H9 (cell line): ENCODE data around the gene PARK7. TPM values are rescaled to one million over a fixed set of nuclear protein-coding genes. Genes with fewer than 3 reads are reported as not detected.

ENCODE experiments used
- DNase-seq: peaks from one replicate; pipeline ENCODE4 v3.0.0-alpha.2; 2017
- H2AFZ ChIP-seq: one replicate; pipeline ENCODE4 v1.6.1; 2013; ENCODE audit warnings: mild to moderate bottlenecking, low read length, control low read depth, moderate library complexity
- H2AK5ac ChIP-seq: 2 replicates; pipeline ENCODE4 v1.6.1; 2013; ENCODE audit warnings: low read length, control low read depth, mixed read lengths; ENCODE audit not compliant: insufficient read length
- H2BK120ac ChIP-seq: one replicate; pipeline ENCODE4 v1.6.1; 2013; ENCODE audit warnings: low read depth, mild to moderate bottlenecking, low read length, control low read depth, inconsistent platforms; ENCODE audit not compliant: poor library complexity, severe bottlenecking
- H2BK12ac ChIP-seq: 2 replicates; pipeline ENCODE4 v1.6.1; 2013; ENCODE audit warnings: low read length, control low read depth, mixed read lengths, low read depth; ENCODE audit not compliant: insufficient read length
- H2BK15ac ChIP-seq: 2 replicates; pipeline ENCODE4 v1.6.1; 2013; ENCODE audit warnings: low read depth, low read length, control low read depth
- H2BK20ac ChIP-seq: one replicate; pipeline ENCODE4 v1.6.1; 2013; ENCODE audit warnings: low read depth, mild to moderate bottlenecking, low read length, control low read depth, inconsistent platforms; ENCODE audit not compliant: poor library complexity, severe bottlenecking
- H2BK5ac ChIP-seq: 2 replicates; pipeline ENCODE4 v1.6.1; 2013; ENCODE audit warnings: low read length, control low read depth, mixed read lengths; ENCODE audit not compliant: insufficient read length
- H3K14ac ChIP-seq: 2 replicates; pipeline ENCODE4 v1.6.1; 2013; ENCODE audit warnings: low read length, control low read depth; ENCODE audit not compliant: insufficient read depth
- H3K18ac ChIP-seq: 2 replicates; pipeline ENCODE4 v1.6.1; 2013; ENCODE audit warnings: low read depth, mild to moderate bottlenecking, mixed read lengths, low read length, control low read depth; ENCODE audit not compliant: insufficient read length
- H3K23ac ChIP-seq: 2 replicates; pipeline ENCODE4 v1.6.1; 2013; ENCODE audit warnings: low read length, control low read depth, mixed read lengths, low read depth; ENCODE audit not compliant: insufficient read length
- H3K23me2 ChIP-seq: 2 replicates; pipeline ENCODE4 v1.6.1; 2013; ENCODE audit warnings: low read depth, mild to moderate bottlenecking, mixed read lengths, low read length, control low read depth; ENCODE audit not compliant: insufficient read length, poor library complexity, severe bottlenecking
- H3K27ac ChIP-seq: 2 replicates; pipeline ENCODE4 v1.5.1; 2013; ENCODE audit warnings: low read length, control low read depth, mixed read lengths, low read depth; ENCODE audit not compliant: insufficient read length
- H3K27me3 ChIP-seq: 2 replicates; pipeline ENCODE4 v1.6.1; 2013; ENCODE audit warnings: low read length, control low read depth, inconsistent platforms; ENCODE audit not compliant: insufficient read depth
- H3K4ac ChIP-seq: 2 replicates; pipeline ENCODE4 v1.6.1; 2013; ENCODE audit warnings: low read depth, mild to moderate bottlenecking, control low read depth, inconsistent platforms, low read length, moderate library complexity
- H3K4me1 ChIP-seq: 2 replicates; pipeline ENCODE4 v1.6.1; 2013; ENCODE audit warnings: low read length, control low read depth, inconsistent platforms; ENCODE audit not compliant: insufficient read depth
- H3K4me2 ChIP-seq: 2 replicates; pipeline ENCODE4 v1.6.1; 2013; ENCODE audit warnings: low read length, control low read depth, mixed read lengths; ENCODE audit not compliant: insufficient read length, insufficient read depth
- H3K56ac ChIP-seq: 2 replicates; pipeline ENCODE4 v1.6.1; 2013; ENCODE audit warnings: low read depth, mild to moderate bottlenecking, mixed read lengths, low read length, control low read depth; ENCODE audit not compliant: insufficient read length
- H3K79me1 ChIP-seq: 2 replicates; pipeline ENCODE4 v1.6.1; 2013; ENCODE audit warnings: low read depth, mild to moderate bottlenecking, moderate library complexity, low read length, control low read depth, inconsistent platforms; ENCODE audit not compliant: insufficient read depth, poor library complexity, severe bottlenecking
- H3K79me2 ChIP-seq: 2 replicates; pipeline ENCODE4 v1.6.1; 2013; ENCODE audit warnings: low read length, control low read depth, inconsistent platforms; ENCODE audit not compliant: insufficient read depth
- H3K9ac ChIP-seq: 2 replicates; pipeline ENCODE4 v1.6.1; 2013; ENCODE audit warnings: low read length, control low read depth, mixed read lengths; ENCODE audit not compliant: insufficient read length; ENCODE audit errors: extremely low read depth
- H3K9me3 ChIP-seq: one replicate; pipeline ENCODE4 v1.6.1; 2013; ENCODE audit warnings: low read depth, low read length, inconsistent platforms; ENCODE audit not compliant: control insufficient read depth
- H3T11ph ChIP-seq: one replicate; pipeline ENCODE4 v1.6.1; 2013; ENCODE audit warnings: mild to moderate bottlenecking, low read length, control low read depth, inconsistent platforms
- H4K20me1 ChIP-seq: one replicate; pipeline ENCODE4 v1.6.1; 2013; ENCODE audit not compliant: control insufficient read depth, insufficient read length, insufficient read depth
- H4K5ac ChIP-seq: 2 replicates; pipeline ENCODE4 v1.6.1; 2013; ENCODE audit warnings: low read depth, mild to moderate bottlenecking, mixed read lengths, low read length, control low read depth; ENCODE audit not compliant: insufficient read length
- H4K8ac ChIP-seq: replicated peaks from 2 replicates; pipeline ENCODE4 v1.6.1; 2013; ENCODE audit warnings: low read length, control low read depth, mixed read lengths, low read depth; ENCODE audit not compliant: insufficient read length
- H4K91ac ChIP-seq: 2 replicates; pipeline ENCODE4 v1.6.1; 2013; ENCODE audit warnings: low read depth, mild to moderate bottlenecking, moderate library complexity, mixed read lengths, low read length, control low read depth; ENCODE audit not compliant: insufficient read length
- H3K27ac Mint-ChIP-seq, 3 experiments: 2 replicates in 2 of 3; 3 replicates in 1 of 3; pipeline ENCODE4 v1.8.0; 2020 to 2021; ENCODE audit warnings: mixed read lengths in 3 of 3, mild to moderate bottlenecking in 1 of 3, moderate library complexity in 1 of 3
- H3K27me3 Mint-ChIP-seq: 2 replicates; pipeline ENCODE4 v1.8.0; 2021; ENCODE audit warnings: low read depth, mild to moderate bottlenecking, moderate library complexity, mixed read lengths
- H3K36me3 Mint-ChIP-seq, 3 experiments: 2 replicates in 2 of 3; 3 replicates in 1 of 3; pipeline ENCODE4 v1.8.0; 2020 to 2021; ENCODE audit warnings: low read depth in 3 of 3, mixed read lengths in 3 of 3; ENCODE audit not compliant: insufficient read depth in 1 of 3
- H3K4me1 Mint-ChIP-seq, 2 experiments: 2 replicates each; pipeline ENCODE4 v1.8.0; 2020; ENCODE audit warnings: mixed read lengths in 2 of 2
- H3K4me3 Mint-ChIP-seq, 2 experiments: 2 replicates in 1 of 2; 3 replicates in 1 of 2; pipeline ENCODE4 v1.8.0; 2020 to 2021; ENCODE audit warnings: mild to moderate bottlenecking in 2 of 2, mixed read lengths in 2 of 2, moderate library complexity in 1 of 2
- H3K9me3 Mint-ChIP-seq, 2 experiments: 2 replicates in 1 of 2; 3 replicates in 1 of 2; pipeline ENCODE4 v1.8.0; 2020; ENCODE audit warnings: mild to moderate bottlenecking in 2 of 2, mixed read lengths in 2 of 2, moderate library complexity in 1 of 2
- CTCF ChIP-seq: fragments of 200-600 bp; sonication (generic); conservative IDR thresholded peaks from 3 replicates; pipeline ENCODE4 v1.8.0; 2021; ENCODE audit warnings: antibody characterized with exemption, mild to moderate bottlenecking
- WGBS: extraction: QIAGEN DNeasy Blood & Tissue Kit; methylation state at CpG from one replicate; pipeline ENCODE4 v1.1.7; 2013; ENCODE audit warnings: missing lambda C conversion rate, low lambda C conversion rate, mixed read lengths; ENCODE audit not compliant: insufficient read length; ENCODE audit errors: extremely low coverage; 5-methylcytosine and 5-hydroxymethylcytosine counted together
- total RNA-seq: library from RNA; stranded (reverse); gene quantifications from 2 replicates; pipeline ENCODE4 v1.2.1, GENCODE V29; 2021

PARK7 gene
- total RNA-seq, 1 experiment from 2014 or later = 370 TPM

DNA sequence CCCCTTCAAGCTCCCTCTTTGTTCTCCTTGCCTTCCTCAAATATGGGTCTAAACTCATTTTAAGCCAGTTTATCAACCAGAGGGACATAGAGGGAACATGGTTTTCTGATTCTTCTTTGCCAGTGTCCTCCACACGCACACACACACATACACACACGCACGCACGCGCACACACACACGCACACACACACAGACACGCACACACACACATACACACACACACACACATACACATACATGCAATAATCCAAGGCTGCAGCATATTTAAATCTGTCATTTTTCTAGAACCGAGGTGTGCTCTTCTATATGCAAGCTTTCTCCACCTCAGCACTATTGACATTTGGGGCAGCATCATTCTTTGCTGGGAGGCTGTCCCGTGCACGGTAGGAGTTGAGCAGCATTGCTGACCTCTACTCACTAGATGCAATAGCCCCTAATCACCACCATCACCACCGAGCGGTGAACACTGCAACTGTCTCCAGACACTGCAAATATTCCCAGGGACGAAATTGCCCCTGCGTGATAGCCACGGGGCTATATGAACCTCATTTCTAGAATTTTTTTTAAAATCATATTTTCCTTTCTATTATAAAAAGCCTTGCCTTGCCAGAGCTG lies 28.9 kb upstream of the PARK7 start:
- Histone ChIP-seq H2BK5ac (no peak overlapping the region), H3K23ac (no peak overlapping the region), H2AK5ac (no peak overlapping the region), H3K9me3 (no peaks in the 10 kb centered on the region), H3K9ac (no peak overlapping the region), H3K4me1 (no peaks in the 10 kb centered on the region), H3K56ac (no peak overlapping the region), H2BK120ac (no peak overlapping the region), H3K79me1 (no peaks in the 10 kb centered on the region), H3K27me3 (no peaks in the 10 kb centered on the region), H3K14ac (no peak overlapping the region), H3K4ac (no peak overlapping the region), H3T11ph (no peak overlapping the region), H4K91ac (no peak overlapping the region), H4K5ac (no peak overlapping the region), H2BK20ac (no peak overlapping the region), H3K23me2 (no peaks in the 10 kb centered on the region), H3K79me2 (no peaks in the 10 kb centered on the region), H4K20me1 (no peaks in the 10 kb centered on the region), H3K4me2 (no peak overlapping the region), H3K27ac (no peak overlapping the region), H2AFZ (no peak overlapping the region), H2BK15ac (no peak overlapping the region), H2BK12ac (no peak overlapping the region), H3K18ac (no peak overlapping the region), H4K8ac (no peak overlapping the region)
- Mint-ChIP-seq H3K36me3 (no peaks in the 10 kb centered on the region), H3K4me3 (no peak overlapping the region), H3K27me3 (peaks cover 17% of the 10 kb centered on the region), H3K9me3 (no peaks in the 10 kb centered on the region), H3K4me1 (no peaks in the 10 kb centered on the region), H3K27ac (no peak overlapping the region)
- WGBS = no CpG with 5 or more reads among the region's 15 CpGs
- TF ChIP-seq CTCF = no peak; the same call in 2 of the 3 replicates
- DNase-seq = no peak
